ENCODE results near the gene IFNGR2.
"Not testable (repeated sequence)": the region's sequence is repeated elsewhere in the genome, so short reads cannot be mapped to it uniquely, and the experiment has no call there.

DNA sequence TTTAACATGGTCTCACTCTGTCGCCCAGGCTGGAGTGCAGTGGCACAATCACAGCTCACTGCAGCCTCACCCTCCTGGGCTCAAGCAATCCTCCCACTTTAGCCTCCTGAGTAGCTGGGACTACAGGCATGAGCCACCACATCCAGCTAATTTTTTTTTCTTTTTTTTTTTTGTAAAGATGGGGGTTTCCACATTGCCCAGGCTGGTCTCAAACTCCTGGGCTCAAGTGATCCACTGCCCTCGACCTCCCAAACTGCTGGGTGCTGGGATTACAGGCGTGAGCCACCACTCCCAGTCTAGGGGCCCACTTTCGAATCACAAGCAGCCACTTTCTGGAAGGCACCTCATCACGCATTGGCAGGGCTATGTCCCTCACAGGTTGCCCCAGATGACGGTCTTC, 21.8 kb upstream of the IFNGR2 start:
- TF ChIP-seq RFX5 (IDR thresholded peaks at IDR 0.05; ENCODE audit: low read length); SIN3A (IDR thresholded peaks at IDR 0.05; ENCODE audit: borderline replicate concordance, low read depth, low read length); MXI1 (IDR thresholded peaks at IDR 0.05; ENCODE audit: low read depth, low read length); TCF12 (IDR thresholded peaks at IDR 0.05); EP300 (IDR thresholded peaks at IDR 0.05; ENCODE audit: borderline replicate concordance in 1 of 2, low read depth in 1 of 2, low read length in 1 of 2); SMC3 (IDR thresholded peaks at IDR 0.05; ENCODE audit: low read depth, low read length): not testable (repeated sequence)
- TF ChIP-seq, protein P1, sequence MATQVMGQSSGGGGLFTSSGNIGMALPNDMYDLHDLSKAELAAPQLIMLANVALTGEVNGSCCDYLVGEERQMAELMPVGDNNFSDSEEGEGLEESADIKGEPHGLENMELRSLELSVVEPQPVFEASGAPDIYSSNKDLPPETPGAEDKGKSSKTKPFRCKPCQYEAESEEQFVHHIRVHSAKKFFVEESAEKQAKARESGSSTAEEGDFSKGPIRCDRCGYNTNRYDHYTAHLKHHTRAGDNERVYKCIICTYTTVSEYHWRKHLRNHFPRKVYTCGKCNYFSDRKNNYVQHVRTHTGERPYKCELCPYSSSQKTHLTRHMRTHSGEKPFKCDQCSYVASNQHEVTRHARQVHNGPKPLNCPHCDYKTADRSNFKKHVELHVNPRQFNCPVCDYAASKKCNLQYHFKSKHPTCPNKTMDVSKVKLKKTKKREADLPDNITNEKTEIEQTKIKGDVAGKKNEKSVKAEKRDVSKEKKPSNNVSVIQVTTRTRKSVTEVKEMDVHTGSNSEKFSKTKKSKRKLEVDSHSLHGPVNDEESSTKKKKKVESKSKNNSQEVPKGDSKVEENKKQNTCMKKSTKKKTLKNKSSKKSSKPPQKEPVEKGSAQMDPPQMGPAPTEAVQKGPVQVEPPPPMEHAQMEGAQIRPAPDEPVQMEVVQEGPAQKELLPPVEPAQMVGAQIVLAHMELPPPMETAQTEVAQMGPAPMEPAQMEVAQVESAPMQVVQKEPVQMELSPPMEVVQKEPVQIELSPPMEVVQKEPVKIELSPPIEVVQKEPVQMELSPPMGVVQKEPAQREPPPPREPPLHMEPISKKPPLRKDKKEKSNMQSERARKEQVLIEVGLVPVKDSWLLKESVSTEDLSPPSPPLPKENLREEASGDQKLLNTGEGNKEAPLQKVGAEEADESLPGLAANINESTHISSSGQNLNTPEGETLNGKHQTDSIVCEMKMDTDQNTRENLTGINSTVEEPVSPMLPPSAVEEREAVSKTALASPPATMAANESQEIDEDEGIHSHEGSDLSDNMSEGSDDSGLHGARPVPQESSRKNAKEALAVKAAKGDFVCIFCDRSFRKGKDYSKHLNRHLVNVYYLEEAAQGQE (IDR thresholded peaks at IDR 0.05; ENCODE audit: low read depth, low read length): not testable (repeated sequence)
- TF ChIP-seq, protein P2, sequence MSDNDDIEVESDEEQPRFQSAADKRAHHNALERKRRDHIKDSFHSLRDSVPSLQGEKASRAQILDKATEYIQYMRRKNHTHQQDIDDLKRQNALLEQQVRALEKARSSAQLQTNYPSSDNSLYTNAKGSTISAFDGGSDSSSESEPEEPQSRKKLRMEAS (IDR thresholded peaks at IDR 0.05; ENCODE audit: low read depth): not testable (repeated sequence)
- TF ChIP-seq, protein P3, sequence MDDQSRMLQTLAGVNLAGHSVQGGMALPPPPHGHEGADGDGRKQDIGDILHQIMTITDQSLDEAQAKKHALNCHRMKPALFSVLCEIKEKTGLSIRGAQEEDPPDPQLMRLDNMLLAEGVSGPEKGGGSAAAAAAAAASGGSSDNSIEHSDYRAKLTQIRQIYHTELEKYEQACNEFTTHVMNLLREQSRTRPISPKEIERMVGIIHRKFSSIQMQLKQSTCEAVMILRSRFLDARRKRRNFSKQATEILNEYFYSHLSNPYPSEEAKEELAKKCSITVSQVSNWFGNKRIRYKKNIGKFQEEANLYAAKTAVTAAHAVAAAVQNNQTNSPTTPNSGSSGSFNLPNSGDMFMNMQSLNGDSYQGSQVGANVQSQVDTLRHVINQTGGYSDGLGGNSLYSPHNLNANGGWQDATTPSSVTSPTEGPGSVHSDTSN (IDR thresholded peaks at IDR 0.05): not testable (repeated sequence)
- TF ChIP-seq, protein P4, sequence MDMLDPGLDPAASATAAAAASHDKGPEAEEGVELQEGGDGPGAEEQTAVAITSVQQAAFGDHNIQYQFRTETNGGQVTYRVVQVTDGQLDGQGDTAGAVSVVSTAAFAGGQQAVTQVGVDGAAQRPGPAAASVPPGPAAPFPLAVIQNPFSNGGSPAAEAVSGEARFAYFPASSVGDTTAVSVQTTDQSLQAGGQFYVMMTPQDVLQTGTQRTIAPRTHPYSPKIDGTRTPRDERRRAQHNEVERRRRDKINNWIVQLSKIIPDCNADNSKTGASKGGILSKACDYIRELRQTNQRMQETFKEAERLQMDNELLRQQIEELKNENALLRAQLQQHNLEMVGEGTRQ (IDR thresholded peaks at IDR 0.05; ENCODE audit: borderline replicate concordance, low read depth, low read length): not testable (repeated sequence)
- TF ChIP-seq, protein P5, sequence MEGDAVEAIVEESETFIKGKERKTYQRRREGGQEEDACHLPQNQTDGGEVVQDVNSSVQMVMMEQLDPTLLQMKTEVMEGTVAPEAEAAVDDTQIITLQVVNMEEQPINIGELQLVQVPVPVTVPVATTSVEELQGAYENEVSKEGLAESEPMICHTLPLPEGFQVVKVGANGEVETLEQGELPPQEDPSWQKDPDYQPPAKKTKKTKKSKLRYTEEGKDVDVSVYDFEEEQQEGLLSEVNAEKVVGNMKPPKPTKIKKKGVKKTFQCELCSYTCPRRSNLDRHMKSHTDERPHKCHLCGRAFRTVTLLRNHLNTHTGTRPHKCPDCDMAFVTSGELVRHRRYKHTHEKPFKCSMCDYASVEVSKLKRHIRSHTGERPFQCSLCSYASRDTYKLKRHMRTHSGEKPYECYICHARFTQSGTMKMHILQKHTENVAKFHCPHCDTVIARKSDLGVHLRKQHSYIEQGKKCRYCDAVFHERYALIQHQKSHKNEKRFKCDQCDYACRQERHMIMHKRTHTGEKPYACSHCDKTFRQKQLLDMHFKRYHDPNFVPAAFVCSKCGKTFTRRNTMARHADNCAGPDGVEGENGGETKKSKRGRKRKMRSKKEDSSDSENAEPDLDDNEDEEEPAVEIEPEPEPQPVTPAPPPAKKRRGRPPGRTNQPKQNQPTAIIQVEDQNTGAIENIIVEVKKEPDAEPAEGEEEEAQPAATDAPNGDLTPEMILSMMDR (IDR thresholded peaks at IDR 0.05): not testable (repeated sequence)
